Activated T-cell treated with anti-CD3 and anti-CD28 coated beads for 1 hour (primary cell): ENCODE results near the gene CDON.
"Not testable (repeated sequence)": the region's sequence is repeated elsewhere in the genome, so short reads cannot be mapped to it uniquely, and the experiment has no call there.

ENCODE experiments used
- DNase-seq: peaks from one replicate; pipeline ENCODE4 v3.0.0-alpha.2; 2020; ENCODE audit warnings: low read depth

CDON gene

DNA sequence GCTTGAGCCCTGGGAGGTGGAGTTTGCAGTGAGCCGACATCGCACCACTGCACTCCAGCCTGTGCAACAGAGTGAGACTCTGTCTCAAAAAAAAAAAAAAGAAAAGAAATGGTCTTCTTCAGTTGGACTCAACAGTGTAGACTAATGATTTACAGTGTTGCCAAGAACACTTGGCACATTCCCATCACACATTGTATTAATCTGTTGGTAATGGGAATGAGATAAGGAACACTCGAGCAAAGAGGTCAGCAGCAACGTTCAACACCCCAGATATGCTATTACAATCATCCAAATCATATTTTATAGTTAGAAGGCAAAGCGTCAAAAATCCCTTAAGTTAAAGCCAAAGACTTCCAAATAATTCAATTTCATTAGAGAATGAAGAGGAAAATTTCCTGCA lies 14.5 kb downstream of the CDON start:
- DNase-seq: no peak

DNA sequence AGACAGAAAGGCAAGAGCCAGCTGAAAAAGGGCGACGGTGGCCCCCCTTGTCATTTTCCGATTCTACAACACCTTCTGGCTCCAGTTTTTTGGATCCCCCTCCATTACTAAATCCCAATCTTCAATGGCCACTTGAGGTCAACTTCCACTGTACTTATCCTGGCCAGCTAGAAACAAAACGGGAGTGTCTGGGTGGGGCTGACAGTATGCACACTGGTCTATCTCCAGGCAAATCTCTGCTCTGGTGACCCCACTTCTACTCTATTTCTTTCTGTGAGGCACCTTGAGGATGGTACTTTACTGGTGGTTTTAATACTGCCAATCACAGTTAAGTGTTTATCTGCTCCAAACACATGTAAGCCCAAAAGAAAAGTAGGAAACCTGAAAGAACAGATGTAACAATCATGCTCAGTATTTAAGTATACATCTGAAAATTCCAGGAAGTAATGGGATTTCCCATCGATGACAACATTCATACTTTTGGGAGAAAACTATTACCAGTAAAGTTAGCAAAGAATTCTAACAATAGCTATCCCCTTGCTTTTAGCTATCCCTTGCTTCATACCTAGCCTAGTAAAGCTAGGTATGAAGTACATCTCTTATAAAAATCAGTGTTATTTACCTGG lies 16.0 kb downstream of the CDON start:
- DNase-seq: no peak

DNA sequence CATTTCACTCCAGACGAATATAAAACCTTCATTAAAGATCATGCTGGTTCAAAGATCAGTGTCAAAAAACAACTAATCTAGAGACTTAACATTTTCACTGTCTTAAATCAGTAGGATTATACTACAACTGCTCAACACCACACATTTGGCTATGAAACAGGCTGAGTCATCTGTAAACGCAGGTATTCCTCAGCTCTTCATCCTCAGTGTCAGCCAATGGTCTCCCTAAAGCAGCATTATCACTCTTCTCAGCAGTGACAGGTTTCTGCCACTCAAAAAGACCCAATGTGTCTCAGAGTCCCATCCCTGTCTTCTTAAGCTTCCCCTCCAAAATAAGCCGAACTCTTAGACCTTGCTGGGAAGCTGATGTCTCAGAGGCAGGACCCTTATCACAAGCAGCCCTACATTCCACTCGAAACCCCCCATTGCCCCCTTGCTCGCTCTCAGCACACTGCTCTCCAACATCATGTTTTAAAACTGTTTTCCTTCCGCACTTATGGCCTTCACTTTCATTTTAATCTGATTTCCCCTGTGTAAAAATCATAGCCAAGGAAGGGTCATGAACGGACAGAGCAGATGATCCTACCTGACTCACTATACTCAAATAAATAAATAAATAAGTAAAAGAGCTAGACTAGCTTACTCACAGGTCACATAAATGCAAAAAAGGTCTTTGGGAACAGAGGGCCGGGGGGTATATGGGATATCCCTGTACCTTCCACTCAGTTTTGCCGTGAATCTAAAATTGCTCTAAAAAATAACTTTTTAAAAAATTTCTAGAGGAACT lies 23.0 kb downstream of the CDON start:
- DNase-seq: no peak

DNA sequence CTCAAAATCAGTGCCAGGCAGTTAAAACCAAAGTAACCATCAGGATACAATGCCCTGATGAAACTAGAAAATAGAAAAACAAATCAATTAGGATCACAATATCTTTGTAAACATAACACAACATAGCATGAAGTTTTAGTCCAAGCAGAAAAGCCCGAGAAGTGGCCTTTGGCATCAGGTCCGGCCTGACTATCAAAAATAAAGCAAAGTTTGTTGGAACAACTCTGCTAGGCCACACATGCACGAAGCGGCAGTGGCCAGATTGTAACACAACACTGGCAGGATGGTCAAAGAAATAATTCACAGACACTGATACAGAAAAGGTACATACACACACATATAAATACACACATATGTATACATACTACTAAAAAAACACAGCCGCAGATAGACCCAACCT lies 26.9 kb downstream of the CDON start:
- DNase-seq: no peak

DNA sequence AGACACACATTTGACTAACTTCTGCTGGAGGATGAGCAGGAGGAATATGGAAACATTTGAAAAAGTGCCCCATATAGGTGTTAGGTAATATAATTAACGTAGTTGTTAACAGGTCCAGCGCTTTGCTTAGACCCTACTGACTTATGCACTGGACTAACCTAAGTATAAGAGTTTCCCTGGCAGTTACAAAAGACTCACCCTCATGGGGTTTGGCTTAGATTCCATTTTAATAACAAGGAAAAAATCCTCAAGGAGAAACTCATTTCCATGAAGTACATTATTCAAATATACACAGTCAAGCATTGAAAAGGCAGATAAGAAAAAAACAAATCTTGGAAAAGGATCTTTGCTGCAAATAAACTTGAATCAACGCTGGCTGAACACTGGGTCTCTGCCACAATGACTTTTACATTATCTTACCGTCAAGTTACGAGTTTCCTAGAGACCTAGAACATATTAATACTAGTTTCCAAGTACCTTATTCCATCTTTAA lies 27.7 kb downstream of the CDON start:
- DNase-seq: no peak

DNA sequence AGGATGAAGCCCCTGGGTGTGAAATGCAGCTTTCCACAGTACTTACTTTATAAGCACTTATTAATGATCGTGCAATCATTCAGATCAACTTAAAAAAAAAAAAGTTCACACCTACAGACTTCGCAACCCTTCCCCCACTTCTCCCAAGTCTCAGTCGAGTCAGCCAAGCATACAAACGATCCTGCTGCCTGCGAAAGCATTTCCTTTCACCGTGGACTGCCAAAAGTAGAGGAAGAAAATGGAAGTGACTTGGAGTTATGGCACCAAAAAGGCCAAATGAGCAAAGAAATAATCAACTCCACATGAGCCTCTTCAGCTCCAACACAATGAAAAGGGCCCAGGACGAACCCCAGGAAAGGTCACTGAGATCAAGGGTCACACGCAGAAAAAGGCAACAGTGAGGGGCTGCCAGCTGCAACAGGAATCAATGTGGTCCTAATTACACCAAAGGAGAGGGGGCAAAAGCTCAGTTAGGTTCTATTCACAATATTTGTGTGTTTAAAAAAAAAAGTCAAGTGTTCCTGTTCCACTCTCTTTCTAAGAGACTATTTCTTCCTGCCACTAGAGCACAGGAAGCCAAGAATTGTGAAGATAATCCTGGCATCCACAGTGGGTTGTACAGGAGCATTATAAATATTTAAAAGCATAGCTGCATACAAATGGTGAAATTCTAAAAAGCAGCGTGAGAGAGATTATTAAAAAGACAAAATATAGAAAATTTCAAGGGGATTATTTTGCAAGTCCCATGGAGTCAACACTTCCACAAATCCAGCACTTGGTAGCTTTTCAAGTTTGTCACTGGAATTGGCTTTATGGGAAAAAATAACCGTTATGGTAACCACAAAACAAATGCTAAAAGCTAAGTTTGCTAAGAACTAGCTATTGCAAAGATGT lies 28.4 kb downstream of the CDON start:
- no peak for DNase-seq

DNA sequence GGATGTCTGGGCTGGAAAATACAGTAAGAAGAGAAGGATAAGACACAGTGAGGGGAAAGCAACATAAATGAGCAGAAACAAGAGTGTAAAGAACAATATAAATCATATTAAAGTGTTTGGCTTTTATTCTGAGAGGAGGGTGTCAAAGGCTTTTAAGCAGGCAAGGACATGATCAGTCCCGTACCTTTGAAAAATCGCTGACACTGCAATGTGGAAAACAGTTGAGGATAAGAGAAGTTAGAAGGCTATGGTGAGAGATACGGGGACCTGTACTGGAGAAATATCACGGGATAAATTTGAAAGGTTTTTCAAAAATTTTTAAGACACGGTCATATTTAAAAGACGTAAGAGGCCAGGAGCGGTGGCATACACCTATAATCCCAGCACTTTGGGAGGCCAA lies 30.3 kb downstream of the CDON start:
- no peak for DNase-seq

DNA sequence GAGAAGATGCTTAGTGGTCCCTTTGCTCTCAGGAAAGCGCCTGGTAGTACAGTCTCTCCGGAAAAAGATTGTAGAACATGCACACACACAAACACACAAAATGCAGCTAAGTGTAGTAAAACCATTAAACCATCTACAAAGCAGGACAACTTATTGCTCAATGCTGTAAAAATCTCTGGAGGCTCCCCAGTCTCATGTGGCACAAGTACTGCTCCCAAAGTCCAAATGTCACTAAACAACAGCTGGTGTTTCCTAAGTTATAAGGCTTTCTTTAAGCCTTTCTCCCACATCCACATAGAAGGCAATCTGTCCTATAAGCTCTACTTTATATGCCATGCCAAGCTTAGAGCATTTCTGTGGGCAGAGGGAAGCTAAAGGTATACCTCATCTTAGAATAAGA lies 32.9 kb downstream of the CDON start:
- no peak for DNase-seq

DNA sequence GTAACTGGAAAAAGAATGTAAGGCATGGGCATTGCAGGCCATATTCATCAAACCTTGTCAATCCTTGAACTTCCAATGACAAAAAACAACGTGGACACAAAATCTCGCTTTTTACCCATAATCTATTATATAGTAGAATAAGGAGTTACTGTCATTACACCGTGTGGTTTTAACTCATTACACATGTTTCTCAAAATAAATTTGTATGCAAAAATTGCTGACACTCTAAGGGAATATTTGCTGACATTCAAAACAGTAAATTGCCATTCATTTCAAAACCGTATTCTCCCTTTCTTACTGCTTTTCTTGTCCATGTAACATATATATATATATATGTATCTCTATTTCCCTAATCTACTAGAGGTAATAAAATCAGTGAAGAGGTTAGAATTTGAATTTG lies 33.4 kb downstream of the CDON start:
- no peak for DNase-seq

DNA sequence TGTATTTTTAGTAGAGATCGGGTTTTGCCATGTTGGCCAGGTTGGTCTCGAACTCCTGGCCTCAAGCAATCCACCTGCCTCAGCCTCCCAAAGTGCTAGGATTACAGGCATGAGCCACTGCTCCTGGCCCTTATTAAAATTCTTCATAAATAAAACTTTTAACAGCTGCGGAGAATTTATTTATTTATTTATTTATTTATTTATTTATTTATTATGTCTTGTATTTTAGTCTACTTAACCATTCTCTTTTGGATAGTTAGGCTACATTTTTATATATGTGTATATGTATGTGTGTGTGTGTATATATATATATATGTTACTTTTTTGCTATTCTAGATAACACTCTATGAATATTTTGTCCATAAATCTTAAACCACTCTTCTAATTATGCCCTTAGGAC lies 34.1 kb downstream of the CDON start:
- not testable (repeated sequence) for DNase-seq

DNA sequence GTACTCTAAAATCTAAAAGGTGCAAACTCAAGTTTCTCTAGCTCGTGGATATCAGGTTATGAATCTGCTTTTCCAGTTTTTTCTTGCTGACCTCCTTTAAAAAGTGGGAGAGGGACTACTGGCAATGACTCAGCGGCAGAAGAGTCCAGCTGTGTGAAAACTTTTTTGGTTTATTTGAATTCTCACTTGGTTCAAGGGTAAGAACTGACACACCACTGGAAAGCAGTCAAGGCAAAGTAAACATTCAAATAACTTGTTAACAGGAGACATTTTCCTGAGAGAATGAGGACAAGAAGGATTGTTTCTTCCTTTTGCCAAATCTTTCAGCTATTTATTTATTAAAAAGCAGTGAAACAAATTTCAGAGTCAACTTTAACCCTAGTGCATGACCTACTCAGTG lies 36.1 kb downstream of the CDON start:
- DNase-seq: no peak

DNA sequence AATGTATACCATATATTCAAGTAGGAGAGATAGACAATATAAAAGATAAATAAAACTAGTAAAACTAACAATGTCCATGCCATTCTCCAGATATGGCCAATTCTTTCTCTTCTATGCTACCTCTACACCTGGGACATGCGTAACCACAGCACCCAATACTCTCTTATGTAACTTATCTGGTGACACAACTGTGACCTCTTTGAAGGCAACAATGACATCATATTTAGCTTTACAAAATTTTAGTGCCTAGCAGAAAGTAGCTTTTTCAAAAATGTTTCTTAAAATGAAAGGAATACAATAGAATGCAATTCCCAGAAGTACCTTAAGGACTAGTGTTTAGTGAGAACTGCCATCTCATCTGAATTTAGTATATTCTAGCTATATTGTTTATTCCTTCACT lies 36.8 kb downstream of the CDON start:
- no peak for DNase-seq

DNA sequence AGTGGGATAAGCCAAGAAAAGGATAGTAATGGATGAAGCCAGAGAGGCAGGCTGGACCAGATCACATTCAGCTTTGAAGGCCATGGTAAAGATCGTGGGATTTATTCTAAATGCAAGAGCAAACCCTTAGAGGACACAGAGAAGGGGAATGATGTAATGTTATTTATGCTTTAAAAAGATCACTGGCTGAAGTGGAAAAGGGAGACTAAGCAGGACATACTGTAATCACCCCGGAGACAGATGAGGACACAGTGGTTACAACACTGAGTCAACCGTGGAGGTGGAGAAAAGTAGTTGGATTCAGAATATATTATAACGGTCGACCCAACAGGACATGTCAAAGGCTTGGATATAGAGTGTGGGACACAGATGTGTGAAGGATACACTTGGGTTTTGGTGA lies 38.5 kb downstream of the CDON start:
- no peak for DNase-seq

DNA sequence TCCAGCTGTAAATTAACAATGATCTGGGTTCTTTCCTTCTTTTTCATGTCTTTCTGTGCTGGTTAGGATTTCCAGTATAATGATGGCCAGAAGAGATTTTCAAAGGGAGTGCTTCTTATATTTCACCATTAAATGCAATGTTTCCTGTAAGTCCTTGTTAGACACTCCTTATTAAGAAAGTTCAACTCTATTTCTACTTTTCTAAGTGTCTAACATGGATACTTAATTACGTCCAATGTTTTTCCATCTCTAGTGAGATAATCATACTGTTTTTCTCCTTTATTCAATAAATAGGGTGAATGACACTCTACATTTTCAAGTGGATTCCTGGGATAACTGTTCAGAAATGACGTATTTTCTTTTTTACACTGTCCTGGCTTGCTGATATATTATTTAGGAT lies 49.8 kb downstream of the CDON start:
- no peak for DNase-seq

DNA sequence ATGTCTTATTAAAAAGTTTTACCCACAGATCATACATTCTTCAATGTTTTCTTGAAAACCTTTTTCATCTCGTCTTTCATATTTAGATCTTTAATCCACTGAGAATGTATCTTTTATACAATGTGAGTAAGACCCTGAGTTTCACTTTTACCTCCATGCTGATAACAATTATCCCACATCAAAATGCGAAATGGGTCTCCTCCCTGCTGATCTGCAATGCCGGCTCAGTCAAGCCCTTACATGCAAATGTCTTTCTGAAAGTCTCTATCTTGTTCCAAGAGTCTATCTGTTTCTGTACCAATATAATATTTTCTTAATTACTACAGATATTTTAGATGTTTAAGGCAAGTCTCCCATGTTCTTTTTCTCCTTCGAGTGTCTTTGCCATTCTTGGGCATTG lies 50.9 kb downstream of the CDON start:
- DNase-seq: no peak

DNA sequence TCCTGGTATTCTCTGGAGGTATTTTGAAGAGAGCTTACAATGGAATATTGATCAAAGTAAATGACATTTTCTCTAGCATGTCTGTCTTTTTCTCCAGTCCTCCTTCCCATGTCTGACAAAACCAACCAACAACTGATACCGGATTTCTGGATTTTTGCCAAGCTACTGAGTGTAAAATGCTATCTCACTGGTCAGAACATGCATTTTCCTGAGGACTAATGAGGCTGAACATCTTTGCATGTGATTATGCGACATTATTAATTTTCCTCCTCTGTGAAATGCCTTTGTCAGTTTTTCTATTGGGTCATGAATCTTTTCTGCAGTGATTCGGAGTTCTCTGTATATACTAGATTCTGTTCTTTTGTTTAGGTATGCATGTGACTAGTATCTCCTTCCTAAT lies 51.4 kb downstream of the CDON start:
- no peak for DNase-seq

DNA sequence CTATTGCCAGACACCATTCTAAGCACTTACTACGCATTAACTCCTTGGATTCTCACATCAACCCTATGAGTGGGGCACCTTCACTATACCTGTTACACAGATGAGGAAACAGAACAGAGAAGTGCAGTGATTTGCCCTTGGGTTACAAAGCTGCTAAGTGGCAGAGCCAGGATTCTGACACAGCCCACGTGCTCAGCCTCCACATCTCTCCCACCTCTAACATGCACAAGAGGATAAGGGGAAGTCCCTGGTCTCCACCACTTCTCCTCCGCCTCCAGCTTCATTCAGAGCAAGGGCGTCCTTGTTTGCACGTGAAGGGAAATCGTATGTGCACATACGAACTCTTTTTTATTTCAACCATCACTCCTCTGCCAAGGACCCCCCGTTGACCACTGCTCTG lies 53.7 kb downstream of the CDON start:
- no peak for DNase-seq

DNA sequence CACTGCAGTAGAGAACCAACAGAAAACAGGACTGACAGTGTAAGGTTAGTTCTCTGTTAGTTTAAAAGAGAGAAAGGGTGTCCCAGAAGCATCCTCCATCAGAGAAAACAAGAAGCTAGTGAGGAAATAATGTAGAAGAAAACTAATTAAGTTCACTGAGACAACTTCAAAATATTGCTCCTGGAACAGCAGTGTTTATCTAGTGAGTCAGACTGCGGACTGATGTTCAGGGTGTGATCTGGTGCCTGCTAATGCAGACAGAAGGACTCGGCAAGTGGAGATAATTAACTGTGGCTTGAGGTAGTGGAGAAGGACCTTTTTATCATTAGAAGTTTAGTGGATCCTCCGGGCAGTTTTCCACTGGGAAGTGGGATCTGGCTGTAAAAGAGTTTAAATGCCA lies 55.4 kb downstream of the CDON start:
- DNase-seq: no peak

DNA sequence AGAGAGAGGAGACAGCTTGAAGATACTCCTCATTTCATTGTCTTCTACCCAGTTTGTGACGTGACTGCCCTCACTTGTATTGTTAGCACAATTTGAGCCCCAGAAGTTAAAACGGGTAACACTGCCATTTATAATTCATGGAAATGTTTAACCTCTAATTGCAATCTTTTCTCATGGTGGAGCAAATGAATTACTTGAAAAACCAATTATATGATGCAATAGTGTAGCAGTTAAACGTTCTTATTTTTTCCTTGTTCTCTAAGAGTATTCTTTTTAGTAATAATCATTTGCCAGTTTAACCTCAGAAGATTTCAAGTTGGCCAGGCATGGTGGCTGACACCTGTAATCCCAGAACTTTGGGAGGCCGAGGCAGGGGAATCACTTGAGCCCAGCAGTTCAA lies 56.6 kb downstream of the CDON start:
- DNase-seq: no peak

DNA sequence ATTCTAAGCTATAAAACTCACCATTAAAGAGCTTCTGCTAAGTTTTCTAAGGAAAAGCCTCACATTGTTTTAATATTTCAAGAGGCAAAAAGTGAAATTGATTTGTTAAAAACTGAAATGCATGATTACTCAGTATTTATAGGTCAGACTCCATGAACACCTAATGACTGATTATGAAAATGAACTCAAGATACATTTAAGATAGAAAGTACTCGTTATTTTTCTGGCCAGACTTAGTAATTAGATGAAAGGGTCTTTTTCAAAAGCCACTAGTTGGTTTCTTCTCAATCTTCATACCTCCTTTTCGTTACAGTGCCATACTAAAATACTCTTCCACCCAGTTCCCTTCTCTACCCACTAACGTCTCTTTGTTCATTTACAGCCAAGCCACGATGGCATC lies 60.5 kb downstream of the CDON start:
- no peak for DNase-seq

DNA sequence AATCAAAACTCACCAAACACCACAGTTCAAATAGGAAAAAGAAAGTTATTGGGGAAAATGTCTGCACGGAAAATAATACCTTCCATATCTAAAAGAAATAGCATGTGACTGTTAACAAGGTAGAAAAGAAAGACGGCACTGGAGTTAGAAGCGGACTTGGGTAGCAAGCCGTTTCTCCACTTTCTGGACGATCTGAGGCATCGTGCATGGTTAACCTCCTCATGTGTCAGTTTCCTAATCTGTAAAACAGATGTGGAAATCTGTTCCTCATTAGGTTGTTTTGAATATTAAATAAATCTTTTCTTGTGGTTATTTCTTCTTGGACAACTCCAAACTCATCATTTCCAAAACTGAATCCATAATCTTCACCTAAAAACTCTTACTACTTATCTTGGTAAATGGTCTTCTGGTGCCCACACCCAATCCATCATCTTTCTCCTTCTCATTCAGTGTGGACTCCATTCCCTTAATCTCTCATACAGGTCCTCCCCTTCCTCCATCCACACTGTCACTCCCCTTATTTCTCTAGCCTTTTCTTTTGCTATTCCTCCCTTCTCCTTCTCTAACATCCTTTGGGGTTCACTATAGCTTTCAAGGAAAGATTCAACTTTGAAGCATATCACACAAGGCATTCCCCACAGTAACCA lies 63.3 kb downstream of the CDON start:
- no peak for DNase-seq

DNA sequence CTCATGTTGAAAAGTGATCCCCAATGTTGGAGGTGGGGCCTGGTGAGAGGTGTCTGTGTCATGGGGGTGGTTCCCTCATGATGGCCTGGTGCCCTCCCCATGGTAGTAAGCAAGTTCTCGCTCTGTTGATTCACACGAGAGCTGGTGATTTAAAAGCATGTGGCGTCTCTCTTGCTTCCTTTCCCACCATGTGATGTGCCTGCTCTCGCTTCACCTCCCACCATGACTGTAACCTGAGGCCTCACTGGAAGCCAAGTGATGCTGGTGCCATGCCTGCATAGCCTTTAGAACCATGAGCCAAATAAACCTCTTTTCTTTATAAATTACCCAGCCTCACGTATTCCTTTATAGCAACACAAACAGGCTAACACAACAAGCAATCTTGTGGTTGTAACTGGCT lies 64.4 kb downstream of the CDON start:
- no peak for DNase-seq
